GM23338 (cell line): Measurements from ENCODE around the gene TRAF5. TPM values are rescaled to one million over a fixed set of nuclear protein-coding genes. Genes with fewer than 3 reads are reported as not detected.
A peak's percentile ranks its signal among the peaks of the same experiment; 100 is the strongest.

Experiments
- ATAC-seq: fragments of 200-7000 bp; cut with Tn5 transposase; 3 replicates; pipeline ENCODE4 v1.9.1; 2020
- DNase-seq: peaks from one replicate; pipeline ENCODE4 v3.0.0-alpha.2; 2015; ENCODE audit warnings: low spot score
- H2AFZ ChIP-seq: fragments of 200-600 bp; sonication (generic); 2 replicates; pipeline ENCODE4 v1.8.0; 2016; ENCODE audit warnings: antibody characterized with exemption, mild to moderate bottlenecking, moderate library complexity
- H3F3A ChIP-seq: fragments of 200-600 bp; sonication (generic); replicated peaks from 2 replicates; pipeline ENCODE4 v1.8.0; 2017; ENCODE audit warnings: antibody characterized with exemption, mixed run types, low read depth
- H3K27ac ChIP-seq: fragments of 200-600 bp; sonication (generic); 2 replicates; pipeline ENCODE4 v1.6.1; 2016; ENCODE audit warnings: low read depth
- H3K27me3 ChIP-seq: fragments of 200-600 bp; sonication (generic); 2 replicates; pipeline ENCODE4 v1.8.0; 2016; ENCODE audit warnings: mild to moderate bottlenecking, mixed run types, moderate library complexity; ENCODE audit not compliant: insufficient read depth
- H3K36me3 ChIP-seq: fragments of 200-600 bp; sonication (generic); 2 replicates; pipeline ENCODE4 v1.8.0; 2016; ENCODE audit warnings: mild to moderate bottlenecking; ENCODE audit not compliant: insufficient read depth
- H3K4me1 ChIP-seq: fragments of 200-600 bp; sonication (generic); 2 replicates; pipeline ENCODE4 v1.8.0; 2016; ENCODE audit warnings: mild to moderate bottlenecking, moderate library complexity; ENCODE audit not compliant: insufficient read depth
- H3K4me2 ChIP-seq: fragments of 200-600 bp; sonication (generic); 2 replicates; pipeline ENCODE4 v1.7.1; 2017; ENCODE audit warnings: mixed run types
- H3K4me3 ChIP-seq: fragments of 200-600 bp; sonication (generic); 2 replicates; pipeline ENCODE4 v1.6.1; 2016; ENCODE audit warnings: mixed run types
- H3K79me2 ChIP-seq: fragments of 200-600 bp; sonication (generic); replicated peaks from 2 replicates; pipeline ENCODE4 v1.8.0; 2017; ENCODE audit warnings: mild to moderate bottlenecking; ENCODE audit not compliant: insufficient read depth
- H3K9me2 ChIP-seq: fragments of 200-600 bp; sonication (generic); 2 replicates; pipeline ENCODE4 v1.8.0; 2017; ENCODE audit not compliant: insufficient read depth
- H4K20me1 ChIP-seq: fragments of 200-600 bp; sonication (generic); replicated peaks from 2 replicates; pipeline ENCODE4 v1.8.0; 2017; ENCODE audit warnings: mild to moderate bottlenecking; ENCODE audit not compliant: insufficient read depth
- H3K27ac Mint-ChIP-seq: 2 replicates; pipeline ENCODE4 v1.8.0; 2020; ENCODE audit warnings: inconsistent platforms, mild to moderate bottlenecking, moderate library complexity, mixed read lengths
- H3K27me3 Mint-ChIP-seq: 3 replicates; pipeline ENCODE4 v1.8.0; 2022; ENCODE audit warnings: low read depth, mild to moderate bottlenecking, moderate library complexity, mixed read lengths, inconsistent platforms; ENCODE audit not compliant: insufficient read depth, poor library complexity
- H3K36me3 Mint-ChIP-seq: 3 replicates; pipeline ENCODE4 v1.8.0; 2021; ENCODE audit warnings: low read depth, mild to moderate bottlenecking, inconsistent platforms, moderate library complexity, mixed read lengths
- H3K4me1 Mint-ChIP-seq: 3 replicates; pipeline ENCODE4 v1.8.0; 2020; ENCODE audit warnings: mild to moderate bottlenecking, inconsistent platforms, mixed read lengths
- H3K4me3 Mint-ChIP-seq: 3 replicates; pipeline ENCODE4 v1.8.0; 2021; ENCODE audit warnings: moderate library complexity, mild to moderate bottlenecking, inconsistent platforms, mixed read lengths
- H3K9me3 Mint-ChIP-seq: 3 replicates; pipeline ENCODE4 v1.8.0; 2020; ENCODE audit warnings: moderate library complexity, mild to moderate bottlenecking, inconsistent platforms, mixed read lengths
- CREB1 ChIP-seq: fragments of 250-450 bp; sonication (Bioruptor Pico); IDR thresholded peaks from 2 replicates; pipeline ENCODE4 v1.5.0; 2020; ENCODE audit warnings: low read depth, mild to moderate bottlenecking, moderate library complexity
- CTCF ChIP-seq, 2 experiments: fragments of 200-600 bp in 1 of 2; sonication (generic) in 1 of 2; conservative IDR thresholded peaks; 2 replicates each; pipeline versions ENCODE4 v1.5.1 to v1.6.1; 2016 to 2017; ENCODE audit warnings: antibody characterized with exemption in 2 of 2, low read depth in 2 of 2, mild to moderate bottlenecking in 2 of 2, moderate library complexity in 1 of 2
- ETS1 ChIP-seq: IDR thresholded peaks from 2 replicates; pipeline ENCODE4 v1.6.1; 2016; ENCODE audit warnings: antibody characterized with exemption
- EZH2 ChIP-seq: fragments of 200-600 bp; sonication (generic); IDR thresholded peaks from one replicate; pipeline ENCODE4 v1.8.0; 2017; ENCODE audit warnings: antibody characterized with exemption, mild to moderate bottlenecking, low read depth; ENCODE audit not compliant: unreplicated experiment
- EZH2phosphoT487 ChIP-seq: fragments of 200-600 bp; sonication (generic); IDR thresholded peaks from one replicate; pipeline ENCODE4 v1.8.1; 2018; ENCODE audit warnings: antibody characterized with exemption; ENCODE audit not compliant: unreplicated experiment
- JUNB ChIP-seq: IDR thresholded peaks from one replicate; pipeline ENCODE4 v1.6.1; 2016; ENCODE audit warnings: antibody characterized with exemption; ENCODE audit not compliant: unreplicated experiment
- NANOG ChIP-seq: IDR thresholded peaks from 2 replicates; pipeline ENCODE4 v1.6.1; 2016; ENCODE audit warnings: antibody characterized with exemption, borderline replicate concordance
- REST ChIP-seq: IDR thresholded peaks from one replicate; pipeline ENCODE4 v1.6.1; 2018; ENCODE audit warnings: antibody characterized with exemption; ENCODE audit not compliant: unreplicated experiment
- ZNF114 ChIP-seq: fragments of 250-450 bp; sonication (Bioruptor Pico); IDR thresholded peaks from 2 replicates; pipeline ENCODE4 v1.5.0; 2020; ENCODE audit warnings: mild to moderate bottlenecking, moderate library complexity
- ZNF331 ChIP-seq: fragments of 250-450 bp; sonication (Bioruptor Pico); IDR thresholded peaks from 2 replicates; pipeline ENCODE4 v1.5.0; 2020; ENCODE audit warnings: low read depth, mild to moderate bottlenecking, moderate library complexity
- polyA plus RNA-seq: library from polyadenylated mRNA; unstranded; fragments of >200 nt; fragmentation: Nextera tagmentation; extraction: Ambion mirVana; gene quantifications from 2 replicates; pipeline ENCODE4 v1.2.1, GENCODE V29; 2016
- total RNA-seq: library from RNA; depleted of rRNA; stranded (reverse); fragments of >200 nt; shearing (Covaris generic); gene quantifications from 2 replicates; pipeline ENCODE4 v1.2.3, GENCODE V29; 2014

TRAF5 gene
- total and polyA plus RNA-seq, 2 experiments from 2014 or later, result 9.2 to 18.9 TPM

GRCh38 chr1:211382182-211382713 is 55.6 kb downstream of the TRAF5 start:
- no peaks in the 10 kb centered on the region for H3K36me3 ChIP-seq
- peak overlapping the region; percentile 99 for H3K27ac ChIP-seq
- ATAC-seq (no peak), DNase-seq (no peak)
- no peaks in the 10 kb centered on the region for H4K20me1 ChIP-seq
- peaks cover 8% of the 10 kb centered on the region for H3F3A ChIP-seq
- H3K4me3 ChIP-seq, result peak overlapping the region; percentile 74
- H3K79me2 ChIP-seq, result no peaks in the 10 kb centered on the region
- TF ChIP-seq EZH2phosphoT487 (no peak), JUNB (no peak), ZNF114 (no peak), CREB1 (CRISPR knock-in tag) (no peak), REST (no peak), EZH2 (no peak), ETS1 (no peak), CTCF (conservative IDR thresholded peaks at IDR 0.05; ENCODE audit: low read depth in 2 of 2) (no peak), NANOG (no peak), ZNF331 (CRISPR knock-in tag) (no peak)
- Mint-ChIP-seq H3K27me3 (peaks cover 6% of the 10 kb centered on the region), H3K36me3 (no peaks in the 10 kb centered on the region), H3K27ac (peak overlapping the region; percentile 66), H3K4me1 (peaks cover 34% of the 10 kb centered on the region), H3K9me3 (no peaks in the 10 kb centered on the region), H3K4me3 (peak overlapping the region; percentile 85)
- no peaks in the 10 kb centered on the region for H3K9me2 ChIP-seq
- no peak overlapping the region for H2AFZ ChIP-seq
- H3K4me2 ChIP-seq, result peak overlapping the region; percentile 79
- H3K27me3 ChIP-seq, result no peaks in the 10 kb centered on the region
- H3K4me1 ChIP-seq, result peaks cover 16% of the 10 kb centered on the region
